AG10803 (cell line): ENCODE measurements around the gene OVOL1.
A peak's percentile ranks its signal among the peaks of the same experiment; 100 is the strongest.
"Not testable (repeated sequence)": the region's sequence is repeated elsewhere in the genome, so short reads cannot be mapped to it uniquely, and the experiment has no call there.

Experiments
- DNase-seq: peaks from one replicate; pipeline ENCODE4 v3.0.0; 2010; ENCODE audit warnings: low read depth
- H3K4me3 ChIP-seq: 2 replicates; pipeline ENCODE4 v1.5.1; 2011; ENCODE audit warnings: mild to moderate bottlenecking, low read length, control low read depth
- CTCF ChIP-seq: conservative IDR thresholded peaks from 2 replicates; pipeline ENCODE4 v1.5.1; 2011; ENCODE audit warnings: mild to moderate bottlenecking, low read length, control low read depth, inconsistent platforms

OVOL1 gene

DNA sequence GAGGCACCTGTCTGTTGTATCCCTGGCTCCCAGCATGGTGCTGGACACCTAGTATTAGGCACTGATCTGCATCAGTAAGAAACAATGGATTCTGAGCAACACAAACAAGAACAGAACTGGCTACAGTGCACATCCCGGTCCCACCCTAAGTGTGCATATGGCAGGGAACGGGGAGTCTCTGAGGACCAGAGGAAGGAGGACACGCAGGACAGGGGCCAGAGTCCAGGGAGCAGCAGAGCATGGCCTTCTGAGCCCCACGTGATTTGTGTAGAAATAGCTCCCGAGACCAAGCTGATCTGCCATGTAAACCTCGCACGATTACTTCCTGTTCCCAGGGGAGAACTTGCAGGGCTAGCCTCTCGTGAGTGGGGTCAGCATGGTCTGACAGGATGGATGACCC, 34.2 kb downstream of the OVOL1 start:
- H3K4me3 ChIP-seq: no peak overlapping the region
- no peak for DNase-seq
- TF ChIP-seq CTCF: no peak

DNA sequence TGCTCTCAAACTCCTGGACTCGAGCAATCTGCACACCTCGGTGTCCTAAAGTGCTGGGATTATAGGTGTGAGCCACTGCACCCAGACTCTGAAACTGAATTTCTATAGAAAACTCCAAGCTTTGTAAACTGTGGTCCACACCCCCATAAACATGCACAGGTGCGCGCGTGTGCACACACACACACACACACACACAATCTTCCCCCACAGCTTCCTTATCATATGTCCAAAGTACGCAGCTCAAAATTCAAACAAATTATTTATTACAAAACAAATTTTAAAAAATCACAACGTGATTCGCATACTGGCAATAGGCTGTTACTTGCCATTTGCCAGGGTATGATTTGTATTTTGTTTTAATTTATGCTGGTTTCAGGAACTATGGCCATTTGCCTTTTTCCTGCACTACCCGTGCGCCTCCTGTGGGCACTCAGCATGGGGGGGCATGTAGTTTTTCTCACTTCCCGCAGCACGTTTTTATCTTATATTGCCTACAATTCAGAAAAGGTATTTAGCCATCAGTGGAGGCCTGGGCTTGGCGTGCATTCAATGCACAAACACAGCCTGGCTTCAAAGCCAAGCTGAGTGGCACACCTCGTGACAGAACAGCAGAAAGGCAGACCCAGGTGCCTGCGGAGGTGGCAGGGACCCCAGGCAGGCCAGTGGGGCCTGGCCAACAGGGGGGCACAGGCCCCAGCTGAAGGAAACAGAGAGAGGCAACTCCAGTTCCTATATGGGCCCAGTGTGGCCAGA, 36.1 kb downstream of the OVOL1 start:
- DNase-seq: no peak
- H3K4me3 ChIP-seq: no peak overlapping the region
- TF ChIP-seq CTCF: no peak

- H3K4me3 ChIP-seq: no peak overlapping the region
- TF ChIP-seq CTCF: no peak
- DNase-seq: no peak
These were observed 40.3 kb downstream of the OVOL1 start for GRCh38 chr11:65826984-65827735.

DNA sequence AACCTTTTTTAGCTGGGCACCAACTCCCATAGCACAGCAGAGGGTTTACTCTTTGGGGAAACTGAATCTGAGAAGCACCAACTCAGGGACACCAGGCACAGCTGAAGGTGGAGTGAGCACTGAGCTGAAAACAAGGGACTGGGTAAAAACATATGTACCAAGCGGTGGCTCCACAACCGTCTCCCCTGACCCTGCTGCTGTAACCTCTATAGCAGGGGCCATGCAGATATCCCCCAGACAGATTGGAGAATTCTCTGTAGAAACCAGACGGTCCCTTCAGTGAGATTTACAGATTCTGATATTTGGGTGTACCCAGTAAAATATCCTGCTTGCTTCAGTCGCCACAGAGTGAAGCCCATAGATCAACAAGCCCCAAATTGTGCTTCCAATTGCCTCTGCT, 42.6 kb downstream of the OVOL1 start:
- H3K4me3 ChIP-seq: no peak overlapping the region
- DNase-seq: no peak
- TF ChIP-seq CTCF: no peak

- DNase-seq, H3K4me3 ChIP-seq: not testable (repeated sequence)
These were observed 45.4 kb downstream of the OVOL1 start for GRCh38 chr11:65832231-65832630.

DNA sequence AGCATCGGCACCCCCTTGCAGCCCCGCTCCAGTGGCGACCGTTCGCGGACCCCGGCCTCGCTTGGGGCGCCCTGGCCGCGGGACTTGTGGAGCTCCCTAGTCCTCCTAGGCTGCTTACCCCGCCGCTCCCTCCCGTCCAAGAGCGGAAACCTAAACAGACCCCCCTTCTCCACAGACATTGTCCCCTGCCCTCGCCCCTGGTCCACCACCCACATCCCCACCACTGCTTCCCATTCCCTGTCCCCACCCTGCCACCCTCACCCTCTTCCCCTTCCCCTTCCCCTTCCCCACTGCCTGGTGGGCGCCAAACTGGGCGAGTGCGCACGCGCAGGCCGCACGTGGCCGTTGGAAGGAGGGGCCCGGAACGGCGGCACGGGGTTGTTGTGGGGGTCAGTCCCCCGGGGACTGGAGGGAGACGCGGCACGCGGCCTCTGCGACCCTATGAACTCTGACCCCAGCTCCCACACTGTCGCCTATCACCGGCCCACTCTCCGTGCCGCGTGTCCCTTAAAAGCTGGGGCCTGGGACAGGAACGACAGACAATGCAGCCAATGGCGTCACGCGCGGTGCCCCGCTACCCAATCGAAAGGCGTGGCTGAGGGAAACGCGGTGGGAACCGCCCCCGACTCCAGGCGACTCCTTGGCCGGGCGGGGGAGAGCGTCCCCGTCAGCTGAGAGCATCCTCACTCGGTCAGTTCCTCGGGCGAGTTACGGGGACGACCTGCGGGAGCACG, 46.6 kb downstream of the OVOL1 start, which contains the start of gene SNX32:
Gene SNX32, plus strand, starts transcription at position 667 of the 734 bp plus-strand sequence. CDS start 103 bp downstream, outside the sequence.
- TF ChIP-seq CTCF: no peak
- H3K4me3 ChIP-seq: peak within 1 kb of the TSS; percentile 71
- peak; percentile 86 for DNase-seq

- peak overlapping the region; percentile 71 for H3K4me3 ChIP-seq
- DNase-seq: no peak
- TF ChIP-seq CTCF: no peak
These were observed 47.3 kb downstream of the OVOL1 start for GRCh38 chr11:65834202-65834601.
